ENCODE measurements around the gene APOC3. TPM values are rescaled to one million over a fixed set of nuclear protein-coding genes. Genes with fewer than 3 reads are reported as not detected.
A peak's percentile ranks its signal among the peaks of the same experiment; 100 is the strongest.
"Not testable (repeated sequence)": the region's sequence is repeated elsewhere in the genome, so short reads cannot be mapped to it uniquely, and the experiment has no call there.

Gene APOC3
- total and polyA plus RNA-seq, 2 experiments from 2014 or later: not detected

DNA sequence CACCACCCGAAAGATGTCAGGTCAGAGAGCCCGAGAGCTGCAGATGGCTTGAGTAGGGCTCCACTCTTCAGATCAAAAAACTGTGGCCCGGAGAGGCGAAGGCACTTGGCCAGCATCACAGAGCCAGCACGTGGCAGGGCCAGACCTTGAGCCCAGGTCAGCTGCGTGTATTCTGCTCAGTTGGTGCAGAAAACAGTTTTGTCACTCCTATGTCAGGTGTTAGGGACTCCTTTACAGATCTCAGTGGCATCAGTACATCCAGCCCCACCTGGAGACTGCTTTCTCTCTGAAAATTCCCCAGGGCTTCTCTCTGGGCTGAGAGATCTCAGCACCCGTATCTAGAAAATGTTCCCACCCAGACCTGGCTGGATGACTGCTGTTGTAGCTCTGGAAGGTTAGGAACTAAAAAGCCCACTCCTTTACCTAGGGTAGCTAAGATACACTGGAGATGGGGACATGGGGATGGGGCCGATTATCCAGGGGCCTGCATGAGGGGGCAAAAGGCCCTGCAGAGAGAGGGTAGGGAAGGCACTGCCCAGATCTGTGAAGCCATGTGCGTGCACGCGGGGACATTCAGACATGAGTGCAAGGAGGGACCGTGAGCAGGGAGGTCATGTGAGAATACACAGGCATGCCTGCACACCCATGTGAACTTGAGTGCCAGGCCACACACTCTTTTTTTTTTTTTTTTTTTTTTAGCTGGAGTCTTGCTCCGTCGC is 4.3 kb downstream of the APOC3 start:
- Mint-ChIP-seq H3K9me3 (no peaks in the 10 kb centered on the region), H3K4me1 (peaks cover 26% of the 10 kb centered on the region), H3K4me3 (no peak overlapping the region), H3K36me3 (ENCODE audit: low read depth) (no peaks in the 10 kb centered on the region), H3K27ac (no peak overlapping the region), H3K27me3 (ENCODE audit: insufficient read depth, low read depth, poor library complexity) (peaks cover 19% of the 10 kb centered on the region)
- no peaks in the 10 kb centered on the region for H3K79me2 ChIP-seq (replicated peaks; ENCODE audit: insufficient read depth)
- peaks cover 6% of the 10 kb centered on the region; the same call in 1 of the 2 replicates for H3K4me1 ChIP-seq (ENCODE audit: insufficient read depth)
- H3K4me2 ChIP-seq: no peak overlapping the region
- H2AFZ ChIP-seq: no peak overlapping the region
- DNase-seq (ENCODE audit: low spot score) (no peak), ATAC-seq (no peak)
- H3F3A ChIP-seq (replicated peaks; ENCODE audit: low read depth): 0 out of 2 replicates have a peak, but pooled peaks cover 3% of the 10 kb centered on the region
- H4K20me1 ChIP-seq (replicated peaks; ENCODE audit: insufficient read depth): no peaks in the 10 kb centered on the region
- TF ChIP-seq JUNB (IDR thresholded peaks at IDR 0.05; ENCODE audit: unreplicated experiment): no peak
- no peak for TF ChIP-seq ZNF462 (CRISPR knock-in tag; IDR thresholded peaks at IDR 0.05)
- no peaks in the 10 kb centered on the region for H3K27me3 ChIP-seq (ENCODE audit: insufficient read depth)
- no peaks in the 10 kb centered on the region for H3K9me2 ChIP-seq (ENCODE audit: insufficient read depth)
- H3K36me3 ChIP-seq (ENCODE audit: insufficient read depth): no peaks in the 10 kb centered on the region
- no peak overlapping the region for H3K27ac ChIP-seq (ENCODE audit: low read depth)
- no peak overlapping the region for H3K4me3 ChIP-seq

- H3K9me2 ChIP-seq (ENCODE audit: insufficient read depth); H4K20me1 ChIP-seq (replicated peaks; ENCODE audit: insufficient read depth); DNase-seq (ENCODE audit: low spot score); H3K79me2 ChIP-seq (replicated peaks; ENCODE audit: insufficient read depth); H3K9me3 Mint-ChIP-seq; H3K27ac Mint-ChIP-seq; H3K4me1 ChIP-seq (ENCODE audit: insufficient read depth); H3K36me3 Mint-ChIP-seq (ENCODE audit: low read depth); H3F3A ChIP-seq (replicated peaks; ENCODE audit: low read depth); ATAC-seq; H3K27me3 ChIP-seq (ENCODE audit: insufficient read depth); H3K36me3 ChIP-seq (ENCODE audit: insufficient read depth); H3K27ac ChIP-seq (ENCODE audit: low read depth): not testable (repeated sequence)
- Histone ChIP-seq H2AFZ (0 out of 2 replicates have a peak overlapping the region, but pooled peaks have one; percentile 100), H3K4me3 (peak overlapping the region; percentile 65; the same call in 1 of the 2 replicates), H3K4me2 (peak overlapping the region; percentile 92; the same call in 1 of the 2 replicates)
- peaks cover 27% of the 10 kb centered on the region for H3K4me1 Mint-ChIP-seq
- H3K4me3 Mint-ChIP-seq: peak overlapping the region; percentile 69
- peaks cover 19% of the 10 kb centered on the region for H3K27me3 Mint-ChIP-seq (ENCODE audit: insufficient read depth, low read depth, poor library complexity)
Observed at GRCh38 chr11:116834535-116835041, 4.9 kb downstream of the APOC3 start.

Measured in GM23338 (cell line).